ENCODE results near the gene CCDC57.
A peak's percentile ranks its signal among the peaks of the same experiment; 100 is the strongest.

CCDC57 gene

DNA sequence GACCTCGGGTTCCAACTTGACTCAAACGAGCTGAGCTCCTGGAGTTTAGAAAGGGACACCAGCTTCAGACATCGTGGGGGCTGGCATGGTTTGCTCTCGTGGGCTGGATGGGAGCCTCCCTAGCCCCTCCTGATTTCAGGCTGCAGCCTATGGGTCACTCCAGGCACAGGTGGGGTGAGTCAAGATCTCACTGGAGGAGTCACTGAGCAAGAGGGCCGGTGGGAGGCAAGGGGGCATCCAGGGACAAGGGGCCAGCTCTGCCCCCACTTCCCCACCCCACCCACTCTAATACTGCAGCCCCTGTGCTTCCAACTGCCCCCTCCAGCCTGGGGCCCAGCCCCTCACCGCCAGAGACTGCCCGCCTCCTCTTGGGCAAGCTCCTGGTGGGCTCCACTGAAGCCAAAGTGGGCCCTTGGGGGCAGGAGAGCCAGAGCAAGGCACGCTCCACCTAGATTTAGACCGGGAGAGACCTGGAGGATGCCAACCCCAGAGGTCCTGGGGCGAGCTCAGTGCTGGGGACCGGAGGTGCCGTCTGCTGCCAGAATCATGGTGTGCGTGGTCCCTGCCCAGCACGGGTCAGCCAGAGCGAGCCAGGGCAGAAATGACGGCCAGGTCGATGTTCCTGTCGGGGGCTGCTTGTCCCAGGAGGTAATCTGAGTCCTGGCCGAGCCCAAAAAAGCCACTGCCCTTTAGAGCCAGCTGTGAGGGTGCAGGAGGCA lies 22.6 kb upstream of the CCDC57 start:
- DNase-seq = no peak

DNA sequence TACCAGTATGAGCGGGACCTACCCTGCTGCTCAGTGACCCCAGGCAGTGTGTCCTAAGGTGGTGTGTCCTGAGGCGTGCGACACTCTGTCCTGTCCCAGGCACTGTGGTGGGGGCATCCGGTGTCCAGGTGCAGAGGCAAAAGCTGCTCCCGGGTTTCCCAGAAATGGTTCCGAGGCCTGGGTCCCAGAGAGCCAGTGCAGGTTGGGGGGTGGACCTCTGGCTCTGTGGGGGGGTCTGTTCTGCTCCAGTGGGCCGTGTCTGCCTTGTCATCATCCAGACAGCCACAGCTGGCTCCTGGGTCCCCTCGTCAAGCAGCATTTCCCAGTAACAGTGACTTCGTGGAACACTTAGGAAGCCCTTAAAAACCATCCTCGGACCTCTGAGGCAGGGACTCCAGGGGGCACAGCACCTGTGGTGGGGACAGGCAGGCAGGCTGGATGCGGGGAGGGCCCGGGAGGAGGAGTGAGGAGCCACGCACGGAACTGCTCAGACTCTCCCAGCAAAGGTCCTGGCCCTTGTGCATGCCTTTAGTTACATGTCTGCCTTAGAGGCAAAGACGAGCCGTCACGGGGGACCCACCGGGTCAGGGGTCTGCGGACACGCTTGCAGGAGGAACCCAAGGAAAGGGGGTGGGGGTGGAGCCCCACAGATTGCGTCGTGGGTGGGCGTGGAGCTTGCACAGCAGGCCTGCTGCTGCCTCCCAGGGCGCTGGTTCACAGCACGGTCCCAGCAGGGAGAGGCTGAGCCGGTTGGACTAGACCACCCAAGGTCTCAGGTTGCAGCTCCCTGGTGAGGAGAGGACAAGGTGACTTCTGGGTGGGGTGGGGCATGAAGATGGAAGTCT lies 21.8 kb upstream of the CCDC57 start:
- DNase-seq = no peak

DNA sequence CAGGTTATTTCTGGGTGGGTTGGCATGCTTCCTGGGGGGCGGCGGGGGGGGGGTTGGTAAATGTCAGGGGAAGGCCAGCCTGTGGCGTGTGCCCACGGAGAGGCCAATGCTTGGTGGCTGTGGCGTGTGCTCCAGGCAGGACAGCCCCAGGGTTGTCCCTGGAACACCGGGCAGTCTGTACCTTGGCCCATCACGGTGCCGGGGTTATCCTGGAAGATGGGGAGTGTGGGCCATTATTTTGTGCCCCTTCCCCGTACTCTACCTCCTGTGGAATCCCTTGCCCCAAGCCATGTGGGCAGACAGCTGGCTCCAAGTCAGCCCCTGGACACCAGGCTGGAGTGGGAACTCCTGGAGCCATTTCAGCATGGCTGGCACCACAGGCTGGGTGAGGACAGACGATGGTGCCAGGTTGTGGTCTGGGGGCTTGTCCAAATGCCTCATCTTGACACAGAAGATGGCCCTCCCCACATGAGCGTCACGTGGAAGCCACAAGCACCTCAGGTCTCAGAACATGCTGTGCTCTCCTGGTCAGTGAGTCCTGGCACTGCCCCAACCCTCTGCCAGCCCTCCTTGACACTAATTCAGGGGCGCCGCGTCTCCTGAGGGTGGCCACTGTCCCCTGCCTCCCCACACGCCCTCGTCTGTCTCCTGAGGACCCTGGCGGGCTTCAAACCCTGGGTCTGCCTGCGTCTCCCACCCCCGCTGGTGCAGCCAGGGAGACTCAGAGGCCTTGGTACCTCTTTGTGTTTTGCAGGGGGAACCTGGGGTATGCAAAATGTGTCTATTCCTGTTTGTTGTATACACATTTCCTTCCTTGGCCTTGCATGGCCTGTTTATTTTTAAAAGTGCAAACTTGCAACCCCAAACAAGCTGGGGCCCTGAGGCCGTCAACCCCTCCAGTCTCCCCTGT lies 20.5 kb upstream of the CCDC57 start:
- no peak for DNase-seq

DNA sequence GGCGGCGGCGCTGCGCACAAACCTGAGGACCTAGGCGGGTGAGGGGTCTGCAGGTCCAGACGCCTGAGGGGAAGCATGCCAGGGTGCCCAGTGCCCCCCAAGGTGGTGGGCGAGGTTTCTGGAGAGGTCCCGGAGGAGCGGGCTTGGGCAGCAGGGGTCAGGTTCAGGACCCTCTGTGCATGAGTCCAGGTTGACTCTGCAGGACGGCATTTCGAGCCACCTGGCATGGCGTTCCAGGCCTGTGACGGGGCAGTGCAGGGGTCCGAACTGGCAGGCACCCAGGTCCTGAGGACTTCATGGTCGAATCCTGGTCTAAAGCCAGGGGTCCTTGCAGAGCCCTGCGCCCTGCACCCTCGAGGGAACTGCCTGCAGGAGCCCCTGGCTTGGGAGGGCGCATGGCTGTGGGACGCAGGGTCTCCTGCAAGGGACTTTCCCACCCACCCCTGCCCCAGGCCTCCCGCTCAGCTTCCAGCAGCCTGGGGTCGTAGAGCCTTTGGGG lies 19.7 kb upstream of the CCDC57 start:
- DNase-seq = no peak

DNA sequence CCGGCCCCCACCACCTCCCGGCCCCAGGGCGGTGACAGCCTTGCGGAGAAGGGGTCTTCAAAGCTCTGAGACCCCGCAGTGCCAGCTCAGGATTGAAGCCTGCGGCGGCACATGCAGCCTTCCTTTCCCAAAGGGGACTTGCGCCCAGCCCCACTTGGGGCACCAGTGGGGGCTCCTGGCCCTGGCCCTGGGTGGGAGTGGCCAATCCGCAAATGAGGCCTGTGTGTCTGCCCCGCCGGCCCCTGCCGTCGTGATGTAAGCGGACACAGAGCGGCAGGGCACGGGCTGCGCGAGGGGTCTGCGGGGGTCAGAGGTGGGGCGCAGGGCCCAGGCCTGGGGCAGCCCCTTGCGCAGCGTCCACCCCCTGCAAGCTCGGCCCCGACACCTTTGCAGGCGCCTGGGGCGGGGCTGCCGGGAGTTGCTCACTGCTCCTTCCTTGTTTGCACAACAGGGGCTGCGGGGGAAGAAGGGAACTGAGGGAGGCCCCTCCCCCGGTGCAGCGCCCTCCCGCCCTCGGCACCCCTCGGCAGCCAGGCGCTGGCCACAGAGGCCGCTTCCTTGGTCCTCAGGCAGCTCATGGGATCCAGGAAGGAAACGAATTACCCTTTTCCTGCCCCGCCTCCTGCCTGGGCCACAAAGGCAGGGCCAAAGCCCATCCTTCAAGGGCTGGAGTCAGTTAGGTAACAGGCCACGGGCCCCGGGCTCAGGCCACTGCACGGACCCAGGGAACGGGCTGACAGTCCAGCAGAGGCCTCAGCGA lies 19.1 kb upstream of the CCDC57 start:
- DNase-seq = no peak

DNA sequence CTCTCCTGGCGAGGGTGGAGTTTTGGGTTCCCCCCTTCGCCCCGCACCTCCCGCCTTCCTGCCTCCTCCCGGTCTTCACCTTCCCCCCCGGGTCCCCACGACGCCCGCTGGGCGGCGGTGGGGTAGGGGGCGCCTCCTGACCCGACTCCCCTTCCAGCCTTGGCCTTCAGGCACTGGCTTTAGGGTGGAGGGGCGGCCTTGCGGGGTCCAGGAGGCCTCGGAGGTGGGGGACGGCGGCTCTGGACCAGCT lies 18.6 kb upstream of the CCDC57 start:
- DNase-seq = no peak

DNA sequence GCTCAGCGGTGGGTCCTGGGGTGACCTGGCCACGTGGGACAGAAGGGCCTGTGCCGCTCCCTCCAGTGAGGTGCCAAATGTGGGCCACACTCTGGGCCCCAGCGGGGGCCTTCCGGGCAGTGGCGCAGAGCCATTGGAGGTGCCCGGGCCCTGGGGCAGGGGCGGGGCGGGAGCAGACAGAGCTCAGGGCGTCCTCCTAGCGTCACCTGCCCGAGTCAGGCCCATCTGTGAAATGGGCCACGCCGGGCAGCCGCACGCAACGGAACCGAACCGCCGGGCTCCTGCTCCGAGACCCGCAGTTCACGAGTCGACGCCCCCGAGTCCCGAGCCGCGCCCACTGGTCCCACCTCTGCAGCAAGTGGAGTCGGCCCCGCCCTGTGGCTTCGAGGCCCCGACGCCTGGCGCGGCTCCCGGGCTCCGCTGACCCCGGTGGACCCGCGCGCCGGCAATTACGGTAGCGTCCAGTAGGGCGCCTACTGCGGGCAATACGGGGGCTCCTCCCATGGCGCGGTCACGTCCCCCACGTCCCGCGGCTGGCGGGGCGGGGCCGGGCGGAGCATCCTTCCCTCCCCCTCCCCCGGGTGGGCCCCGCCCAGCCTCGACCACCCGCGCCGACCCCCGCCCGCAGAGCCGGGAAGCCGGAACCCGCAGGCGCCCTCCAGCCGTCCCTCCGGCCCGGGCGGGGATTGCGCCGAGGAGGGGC lies 18.1 kb upstream of the CCDC57 start:
- DNase-seq = no peak

DNA sequence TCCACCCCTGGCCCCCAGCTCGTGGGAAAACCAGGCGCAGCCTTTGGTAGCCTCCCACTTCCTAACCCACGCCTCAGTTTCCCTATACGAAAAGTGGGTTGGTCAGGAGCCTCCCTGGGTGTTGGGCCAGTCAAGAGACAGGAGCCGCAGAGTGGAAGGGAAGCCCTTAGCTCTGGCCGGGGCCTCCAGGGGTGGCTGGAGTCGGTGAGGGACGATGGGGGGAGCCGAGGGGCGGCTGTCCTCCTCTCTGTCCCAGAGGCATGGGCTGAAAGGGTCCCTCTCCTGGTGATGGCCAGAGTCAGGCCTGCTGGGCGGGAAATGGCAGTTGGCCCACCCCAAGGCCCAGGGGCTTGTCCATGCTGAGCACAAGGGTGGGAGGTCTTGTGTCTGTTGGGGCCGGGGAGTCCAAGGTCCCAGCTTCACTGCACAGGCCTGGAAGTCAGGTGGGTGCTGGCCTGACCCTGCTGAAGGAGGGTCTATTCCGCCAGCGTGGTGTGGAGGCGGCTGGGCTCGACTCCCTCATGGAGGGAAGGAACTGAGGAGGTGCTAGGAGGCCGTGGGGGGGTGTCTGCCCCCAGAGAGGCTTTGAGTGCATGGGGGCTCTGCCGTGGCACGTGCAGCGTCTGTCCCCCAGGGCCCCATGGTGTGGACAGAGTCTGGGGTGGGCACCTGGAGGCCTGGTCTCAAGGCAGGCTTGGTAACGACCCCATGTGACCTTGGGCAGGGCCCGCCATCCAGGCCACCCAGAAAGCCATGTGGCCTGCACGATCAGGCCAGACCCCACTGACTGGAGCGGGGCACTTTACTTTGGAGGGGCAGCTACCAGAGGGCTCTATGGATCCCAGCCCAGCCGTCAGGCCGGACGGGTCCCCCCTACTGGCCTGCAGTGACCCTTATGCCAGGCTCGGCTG lies 17.3 kb upstream of the CCDC57 start:
- DNase-seq = no peak

DNA sequence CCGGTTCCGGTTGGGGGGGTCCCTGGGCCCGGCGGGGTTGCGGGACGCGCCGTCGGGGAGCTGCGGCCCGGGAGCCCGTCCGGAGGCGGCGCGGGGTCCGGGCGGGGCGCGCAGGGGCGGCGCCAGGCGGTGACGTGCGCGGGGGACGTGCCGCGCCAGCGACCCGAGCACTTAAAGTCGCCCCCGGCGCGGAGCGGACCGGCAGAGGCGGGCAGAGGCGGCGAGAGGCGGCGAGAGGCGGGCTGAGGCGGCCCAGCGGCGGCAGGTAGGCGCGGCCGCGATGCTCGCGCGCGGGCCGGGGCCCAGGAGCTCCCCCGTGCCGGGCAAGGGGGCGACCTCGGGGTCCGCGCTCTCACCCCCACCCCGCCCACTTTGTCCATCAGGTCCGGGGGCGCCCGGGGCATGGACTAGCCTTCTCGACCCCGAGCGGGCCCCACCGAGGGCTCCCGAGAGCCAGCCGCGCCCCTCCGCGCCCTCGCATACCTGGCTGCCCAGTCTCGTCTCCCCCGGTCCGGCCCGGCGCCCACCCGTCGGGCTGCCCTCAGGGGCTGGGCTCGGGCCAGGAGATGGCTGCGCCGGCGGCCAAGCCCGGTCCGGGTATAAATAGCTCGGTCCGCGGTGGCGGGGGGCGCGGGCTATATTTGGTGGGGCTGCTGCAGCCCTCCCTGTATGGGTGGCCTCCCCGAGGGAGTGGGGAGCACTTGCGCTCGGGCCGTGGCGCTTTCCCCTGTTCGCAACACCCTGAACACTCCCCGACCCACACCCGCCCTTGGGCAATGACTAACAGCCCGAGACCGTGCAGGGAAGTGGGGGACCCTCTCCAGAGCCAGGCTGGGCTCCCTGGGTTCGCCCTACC lies 16.4 kb upstream of the CCDC57 start, which contains the start of gene SLC16A3:
TSS of gene SLC16A3 (plus strand) at position 201 of the 856 bp plus-strand sequence. CDS start 6,967 bp downstream, outside the sequence.
- peak; percentile 45 for DNase-seq

DNA sequence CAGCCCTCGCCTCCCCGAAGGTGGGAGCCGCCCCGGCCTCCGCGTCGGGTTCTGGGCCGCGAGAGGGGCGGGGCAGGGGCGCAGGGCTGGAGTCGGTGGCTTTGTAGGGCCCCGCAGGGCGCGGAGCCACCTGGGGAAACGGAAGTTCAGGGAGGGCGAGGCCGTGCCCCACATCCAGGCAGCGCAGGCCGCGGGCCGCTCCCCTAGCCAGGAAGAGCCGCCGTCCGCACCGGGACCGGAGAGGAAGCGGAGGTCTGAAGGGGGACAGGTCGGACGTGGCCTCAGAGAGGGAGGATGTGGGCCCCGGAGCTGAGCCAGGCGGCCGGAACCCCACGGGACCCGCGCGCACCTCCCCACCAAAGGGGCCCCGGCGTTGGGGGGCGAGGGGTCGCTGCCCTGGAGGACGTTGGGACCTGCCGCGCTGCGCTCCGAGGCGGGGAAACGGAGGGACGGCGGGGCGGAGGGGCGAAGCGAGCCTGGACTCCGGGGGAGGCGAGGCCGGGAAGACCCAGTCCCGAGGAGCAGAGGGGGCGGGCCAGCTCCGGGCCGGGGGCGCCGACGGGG lies 15.7 kb upstream of the CCDC57 start:
- peak; percentile 52 for DNase-seq

DNA sequence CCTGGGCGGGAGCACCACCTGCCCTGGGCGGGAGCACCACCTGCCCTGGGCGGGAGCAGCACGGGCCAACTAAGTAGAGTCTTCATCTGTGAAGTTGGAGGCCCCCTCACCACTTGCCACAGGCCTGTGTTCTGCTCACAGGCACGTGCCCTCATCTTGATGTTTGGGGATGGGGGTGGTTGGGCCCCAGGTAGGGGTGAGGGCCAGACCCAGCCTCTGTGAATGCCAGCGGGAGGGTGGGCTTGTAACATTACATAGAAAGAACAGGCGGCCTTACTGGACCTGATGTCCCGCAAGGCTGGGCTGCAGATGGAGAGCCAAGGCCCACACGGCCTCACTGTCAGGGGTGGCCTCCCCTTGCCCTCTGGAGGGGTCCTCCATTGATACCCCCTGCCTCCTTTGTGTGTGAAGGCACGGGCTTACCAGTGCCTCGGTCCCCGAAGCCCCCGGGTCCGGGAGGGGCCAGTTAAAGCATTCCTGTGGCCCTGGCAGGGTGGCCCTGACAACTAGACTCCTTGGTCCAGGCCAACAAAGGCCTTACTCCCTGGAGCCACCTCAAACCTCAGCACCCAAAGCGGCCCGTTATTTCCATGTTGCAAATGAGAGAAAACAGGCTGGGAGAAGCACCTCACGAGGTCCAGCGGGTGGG lies 15.1 kb upstream of the CCDC57 start:
- no peak for DNase-seq

DNA sequence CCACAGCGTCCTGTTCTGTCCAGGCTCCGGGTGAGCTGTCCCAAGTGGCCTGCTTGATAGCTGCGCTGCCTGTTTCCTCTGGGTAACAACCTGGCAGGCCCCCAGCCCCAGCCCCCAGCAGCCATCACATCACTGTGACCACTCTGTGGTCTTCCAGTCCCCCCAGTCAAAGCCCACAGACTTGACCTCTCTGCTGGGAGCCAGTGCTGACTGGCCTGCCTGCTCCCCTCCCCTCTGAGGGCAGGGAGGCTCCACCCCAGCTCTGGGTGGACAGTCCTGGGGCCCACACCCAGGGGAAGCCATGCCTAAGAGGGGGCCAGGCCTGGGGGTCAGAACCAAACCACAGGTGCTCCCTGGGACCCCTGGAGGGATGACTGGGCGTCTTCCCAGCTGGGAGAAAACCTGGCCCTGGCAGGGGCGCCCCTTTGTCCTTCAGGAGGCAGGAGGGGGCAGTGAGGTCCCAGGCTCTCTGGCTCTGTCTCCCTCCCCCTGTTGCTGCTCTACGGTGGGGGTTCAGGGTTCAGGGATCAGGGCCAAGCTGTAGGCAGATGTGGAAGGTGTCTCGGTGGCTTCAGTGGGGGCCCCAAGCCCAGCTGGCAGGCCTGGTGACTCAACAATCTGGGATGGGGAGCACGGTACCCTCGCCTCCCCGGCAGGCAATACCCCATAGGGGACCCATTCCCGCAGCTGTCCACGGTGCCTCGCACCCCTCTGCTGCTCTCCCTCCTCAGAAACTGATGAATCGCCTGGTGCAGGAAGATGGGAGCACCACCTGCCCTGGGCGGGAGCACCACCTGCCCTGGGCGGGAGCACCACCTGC lies 14.4 kb upstream of the CCDC57 start:
- no peak for DNase-seq

DNA sequence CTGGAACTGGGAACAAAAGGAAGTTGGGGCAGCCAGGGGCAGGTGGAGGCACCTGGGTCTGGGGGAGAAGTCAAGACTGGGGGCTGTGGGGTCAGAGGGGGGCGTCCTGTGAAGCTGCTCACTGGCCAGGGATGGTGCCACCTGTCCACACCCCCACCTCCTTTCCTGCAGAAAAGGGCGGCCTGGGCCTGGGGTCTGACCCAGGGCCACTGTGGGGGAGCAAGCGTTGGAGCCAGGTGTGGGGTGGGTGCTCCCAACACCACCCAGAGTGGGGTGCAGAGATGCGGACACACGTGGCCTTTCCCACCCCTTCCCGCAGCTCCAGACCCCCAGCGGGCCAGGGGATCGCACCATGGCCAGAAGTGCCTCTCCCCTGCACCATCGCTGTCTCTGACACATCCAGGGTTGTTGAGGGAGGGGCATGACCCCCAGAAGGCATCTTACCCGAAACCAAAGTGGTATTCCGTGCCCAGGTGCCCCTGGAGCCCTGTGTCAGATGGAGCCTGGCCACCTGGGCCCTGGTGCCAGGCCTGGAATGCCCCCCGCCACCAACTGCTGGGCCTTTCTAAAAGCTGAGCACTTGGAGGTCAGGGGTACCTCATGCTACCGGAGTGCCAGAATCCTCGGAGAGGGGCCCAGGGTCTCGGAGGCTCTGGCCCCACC lies 13.6 kb upstream of the CCDC57 start:
- no peak for DNase-seq

DNA sequence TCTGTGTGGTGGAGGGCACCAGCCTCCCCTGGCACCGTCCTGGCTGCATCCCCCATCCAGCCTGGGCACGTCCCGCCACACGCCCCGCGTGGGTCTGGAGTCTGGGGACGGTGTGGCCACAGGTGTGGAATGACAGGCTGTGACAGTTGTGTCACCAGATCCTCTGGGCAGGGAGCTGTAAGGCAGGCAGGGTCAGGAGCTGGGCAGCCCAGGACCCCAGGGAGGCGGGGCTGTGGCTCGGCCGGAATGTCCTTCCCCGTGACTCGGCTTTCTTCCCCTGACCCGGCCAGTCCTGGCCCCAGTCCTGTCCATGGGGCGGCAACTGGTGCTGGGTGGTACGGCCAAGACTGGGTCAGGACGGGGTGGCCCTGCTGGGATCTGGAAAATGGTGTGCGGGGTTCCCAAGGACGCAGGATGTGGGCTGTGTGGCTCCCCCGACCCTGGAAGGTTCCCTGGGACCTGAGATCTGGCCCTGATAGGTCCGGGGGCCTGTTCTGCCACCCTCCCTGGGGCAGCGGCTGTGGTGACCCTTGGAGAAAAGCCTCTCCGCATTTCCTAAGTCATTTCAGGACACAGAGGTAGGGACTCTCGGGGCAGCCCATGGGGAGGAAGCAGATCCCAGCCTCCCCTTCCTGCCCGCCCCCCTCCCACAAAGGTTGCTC lies 12.9 kb upstream of the CCDC57 start:
- DNase-seq = no peak

DNA sequence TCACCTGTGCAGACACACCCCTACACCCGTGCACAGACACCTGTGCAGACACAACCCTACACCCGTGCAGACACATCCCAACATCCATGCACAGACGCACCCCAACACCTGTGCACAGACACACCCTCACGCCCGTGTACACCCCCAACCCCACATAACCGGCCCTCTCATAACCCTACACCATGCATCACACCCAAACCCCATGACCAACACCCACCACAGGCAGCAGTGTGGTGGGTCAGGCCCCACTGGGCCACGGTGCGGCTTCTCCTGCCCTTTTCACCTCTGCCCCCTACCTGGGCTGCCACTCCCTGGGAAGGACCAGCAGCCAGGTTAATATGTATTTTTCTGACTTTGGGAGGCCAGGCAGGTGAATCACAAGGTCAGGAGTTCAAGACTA lies 12.0 kb upstream of the CCDC57 start:
- no peak for DNase-seq

DNA sequence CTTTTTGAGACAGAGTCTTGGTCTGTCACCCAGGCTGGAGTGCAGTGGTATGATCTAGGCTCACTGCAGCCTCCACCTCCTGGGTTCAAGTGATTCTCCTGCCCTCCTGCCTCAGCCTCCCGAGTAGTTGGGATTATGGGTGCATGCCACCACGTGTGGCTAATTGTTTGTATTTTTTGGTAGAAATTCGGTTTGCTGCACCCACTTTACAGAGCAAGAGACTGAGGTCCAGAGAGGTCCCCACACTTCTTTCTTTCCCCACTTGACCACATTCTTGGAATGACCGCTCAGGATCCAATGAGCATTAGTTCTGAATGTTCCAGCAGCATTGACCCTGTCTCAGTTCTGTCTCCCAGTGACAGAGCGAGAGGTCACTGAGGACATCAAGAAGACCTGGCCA lies 10.9 kb upstream of the CCDC57 start:
- no peak for DNase-seq

DNA sequence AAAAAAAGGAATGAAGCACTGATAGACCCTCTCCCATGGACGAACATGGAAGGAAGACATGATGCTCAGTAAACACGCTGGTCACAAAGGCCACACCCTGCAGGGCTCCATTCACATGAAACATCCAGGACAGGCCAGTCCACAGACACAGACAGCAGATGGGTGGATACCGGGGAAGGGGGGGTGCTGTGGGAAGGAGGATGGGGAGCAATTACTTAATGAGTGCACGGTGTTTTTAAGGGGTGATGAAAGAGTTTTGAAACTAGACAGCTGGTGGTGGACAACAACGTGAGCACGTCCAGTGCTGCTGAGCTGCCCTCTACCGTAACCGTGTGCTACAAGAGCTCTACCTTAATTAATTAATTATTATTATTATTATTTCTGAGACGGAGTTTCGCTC lies 10.2 kb upstream of the CCDC57 start:
- DNase-seq = no peak

Measured in KG1 (cell line).